ENCODE data around the gene TMEM217. TPM values are rescaled to one million over a fixed set of nuclear protein-coding genes. Genes with fewer than 3 reads are reported as not detected.

Gene TMEM217
- total and polyA plus RNA-seq, 2 of the 4 experiments (the other 2 are of a cell fraction) = 1.4 to 3.5 TPM

DNA sequence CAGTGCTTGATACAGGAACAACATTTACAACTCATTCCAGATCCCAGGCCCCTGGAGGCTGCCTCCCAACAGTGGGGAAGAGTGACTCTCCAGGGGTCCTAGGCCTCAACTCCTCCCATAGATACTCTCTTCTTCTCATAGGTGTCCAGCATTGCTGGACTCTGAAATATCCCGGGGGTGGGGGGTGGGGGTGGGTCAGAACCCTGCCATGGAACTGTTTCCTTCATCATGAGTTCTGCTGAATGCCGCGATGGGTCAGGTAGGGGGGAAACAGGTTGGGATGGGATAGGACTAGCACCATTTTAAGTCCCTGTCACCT lies 83.8 kb downstream of the TMEM217 start:
- no peak overlapping the region for H2AFZ ChIP-seq (replicated peaks; ENCODE audit: low read length, poor library complexity)
- H4K20me1 ChIP-seq (ENCODE audit: insufficient read depth, low read length) = peaks cover 43% of the 10 kb centered on the region
- H2BK20ac ChIP-seq (ENCODE audit: low read depth, low read length) = no peak overlapping the region
- no peak for TF ChIP-seq MXI1 (IDR thresholded peaks at IDR 0.05; ENCODE audit: borderline replicate concordance, low read depth, low read length)
- no peak for TF ChIP-seq POLR2A (IDR thresholded peaks at IDR 0.05; ENCODE audit: low read depth, low read length)
- no peak for TF ChIP-seq RFX5 (IDR thresholded peaks at IDR 0.05; ENCODE audit: low read depth, low read length)
- TF ChIP-seq BHLHE40 (IDR thresholded peaks at IDR 0.05; ENCODE audit: low read depth, low read length) = no peak
- TF ChIP-seq, protein P1, sequence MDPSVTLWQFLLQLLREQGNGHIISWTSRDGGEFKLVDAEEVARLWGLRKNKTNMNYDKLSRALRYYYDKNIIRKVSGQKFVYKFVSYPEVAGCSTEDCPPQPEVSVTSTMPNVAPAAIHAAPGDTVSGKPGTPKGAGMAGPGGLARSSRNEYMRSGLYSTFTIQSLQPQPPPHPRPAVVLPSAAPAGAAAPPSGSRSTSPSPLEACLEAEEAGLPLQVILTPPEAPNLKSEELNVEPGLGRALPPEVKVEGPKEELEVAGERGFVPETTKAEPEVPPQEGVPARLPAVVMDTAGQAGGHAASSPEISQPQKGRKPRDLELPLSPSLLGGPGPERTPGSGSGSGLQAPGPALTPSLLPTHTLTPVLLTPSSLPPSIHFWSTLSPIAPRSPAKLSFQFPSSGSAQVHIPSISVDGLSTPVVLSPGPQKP (IDR thresholded peaks at IDR 0.05; ENCODE audit: borderline replicate concordance, low read depth, low read length) = no peak
- TF ChIP-seq MAFK (IDR thresholded peaks at IDR 0.05; ENCODE audit: low read depth, low read length) = no peak
- no peak for TF ChIP-seq FOS (IDR thresholded peaks at IDR 0.05; ENCODE audit: low read depth, low read length)
- TF ChIP-seq CHD1 (IDR thresholded peaks at IDR 0.05; ENCODE audit: low read depth, low read length) = no peak
- no peak for TF ChIP-seq RCOR1 (IDR thresholded peaks at IDR 0.05; ENCODE audit: insufficient replicate concordance, low read length)
- TF ChIP-seq SMC3 (IDR thresholded peaks at IDR 0.05; ENCODE audit: low read depth, low read length) = no peak
- TF ChIP-seq CEBPB (IDR thresholded peaks at IDR 0.05; ENCODE audit: low read depth, low read length) = no peak
- TF ChIP-seq, protein P2, sequence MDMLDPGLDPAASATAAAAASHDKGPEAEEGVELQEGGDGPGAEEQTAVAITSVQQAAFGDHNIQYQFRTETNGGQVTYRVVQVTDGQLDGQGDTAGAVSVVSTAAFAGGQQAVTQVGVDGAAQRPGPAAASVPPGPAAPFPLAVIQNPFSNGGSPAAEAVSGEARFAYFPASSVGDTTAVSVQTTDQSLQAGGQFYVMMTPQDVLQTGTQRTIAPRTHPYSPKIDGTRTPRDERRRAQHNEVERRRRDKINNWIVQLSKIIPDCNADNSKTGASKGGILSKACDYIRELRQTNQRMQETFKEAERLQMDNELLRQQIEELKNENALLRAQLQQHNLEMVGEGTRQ (IDR thresholded peaks at IDR 0.05; ENCODE audit: low read depth, low read length) = no peak
- TF ChIP-seq NFE2L2 (IDR thresholded peaks at IDR 0.05; ENCODE audit: low read depth, low read length) = no peak
- TF ChIP-seq, protein P3, sequence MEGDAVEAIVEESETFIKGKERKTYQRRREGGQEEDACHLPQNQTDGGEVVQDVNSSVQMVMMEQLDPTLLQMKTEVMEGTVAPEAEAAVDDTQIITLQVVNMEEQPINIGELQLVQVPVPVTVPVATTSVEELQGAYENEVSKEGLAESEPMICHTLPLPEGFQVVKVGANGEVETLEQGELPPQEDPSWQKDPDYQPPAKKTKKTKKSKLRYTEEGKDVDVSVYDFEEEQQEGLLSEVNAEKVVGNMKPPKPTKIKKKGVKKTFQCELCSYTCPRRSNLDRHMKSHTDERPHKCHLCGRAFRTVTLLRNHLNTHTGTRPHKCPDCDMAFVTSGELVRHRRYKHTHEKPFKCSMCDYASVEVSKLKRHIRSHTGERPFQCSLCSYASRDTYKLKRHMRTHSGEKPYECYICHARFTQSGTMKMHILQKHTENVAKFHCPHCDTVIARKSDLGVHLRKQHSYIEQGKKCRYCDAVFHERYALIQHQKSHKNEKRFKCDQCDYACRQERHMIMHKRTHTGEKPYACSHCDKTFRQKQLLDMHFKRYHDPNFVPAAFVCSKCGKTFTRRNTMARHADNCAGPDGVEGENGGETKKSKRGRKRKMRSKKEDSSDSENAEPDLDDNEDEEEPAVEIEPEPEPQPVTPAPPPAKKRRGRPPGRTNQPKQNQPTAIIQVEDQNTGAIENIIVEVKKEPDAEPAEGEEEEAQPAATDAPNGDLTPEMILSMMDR (conservative IDR thresholded peaks at IDR 0.05; ENCODE audit: low read depth, low read length) = no peak
- no peak for TF ChIP-seq MAZ (IDR thresholded peaks at IDR 0.05; ENCODE audit: borderline replicate concordance, low read depth, low read length)
- no peak overlapping the region for H2AK9ac ChIP-seq (replicated peaks; ENCODE audit: low read depth, low read length, poor library complexity)
- no peak overlapping the region for H2BK120ac ChIP-seq (ENCODE audit: low read depth, low read length)
- H2BK15ac ChIP-seq (ENCODE audit: low read depth, low read length) = no peak overlapping the region
- no peak overlapping the region for H3K18ac ChIP-seq (ENCODE audit: low read depth, low read length)
- POLR2A ChIA-PET (ENCODE audit: unreplicated experiment) = no interaction called here
- H4K5ac ChIP-seq (ENCODE audit: low read depth, low read length) = no peak overlapping the region
- BruUV-seq (replicated peaks) = no TSS peak
- H3K4me1 ChIP-seq (ENCODE audit: control insufficient read depth, insufficient read depth, low read length) = peaks cover 4% of the 10 kb centered on the region; the same call in 1 of the 2 replicates
- H3K9ac ChIP-seq (ENCODE audit: low read depth, low read length) = no peak overlapping the region
- H3K14ac ChIP-seq (replicated peaks; ENCODE audit: low read depth, low read length) = no peak overlapping the region
- dilution Hi-C loops (cut with HindIII; ENCODE audit: low sequenced_read_pairs, unreplicated experiment) (no loop called here), in situ Hi-C loops (cut with MboI; ENCODE audit: low sequenced_read_pairs) (loop anchor here (5.0 kb wide), 1 partner anchor 122 kb away; no protein-coding TSS in a partner anchor), intact Hi-C loops (cut with micrococcal nuclease) (no loop called here)
- H3K23ac ChIP-seq (ENCODE audit: low read depth, low read length) = no peak overlapping the region
- no peak overlapping the region for H4K8ac ChIP-seq (ENCODE audit: low read depth in 2 of 2, low read length in 2 of 2)
- H3K4me3 ChIP-seq (ENCODE audit: insufficient read depth, low read depth, low read length) = no peak overlapping the region
- no CpG with 5 or more reads among the region's 3 CpGs for WGBS, 2 experiments (ENCODE audit: extremely low coverage in 2 of 2, insufficient read length in 1 of 2)
- H3K36me3 ChIP-seq (ENCODE audit: control insufficient read depth, insufficient read depth, low read length) = peaks cover 37% of the 10 kb centered on the region
- H3K27ac ChIP-seq (ENCODE audit: insufficient read depth, low read length) = no peak overlapping the region
- ATAC-seq (ENCODE audit: low read depth) (no peak), DNase-seq (no peak)
- no peaks in the 10 kb centered on the region for H3K27me3 ChIP-seq (ENCODE audit: control insufficient read depth, insufficient read depth, low read length)
- no peak overlapping the region; the same call in 1 of the 2 replicates for H3K4me2 ChIP-seq (ENCODE audit: low read depth, low read length)
- H3K9me1 ChIP-seq (ENCODE audit: insufficient read depth, low read length) = no peaks in the 10 kb centered on the region
- H2AK5ac ChIP-seq (ENCODE audit: low read depth, low read length) = no peak overlapping the region
- no peak overlapping the region for H3K56ac ChIP-seq (ENCODE audit: extremely low read depth, insufficient read depth, low read length)
- H3K79me1 ChIP-seq (ENCODE audit: low read depth in 1 of 2, low read length in 2 of 2) = peaks cover 16 to 35% of the 10 kb centered on the region in 2 experiments
- H4K91ac ChIP-seq (ENCODE audit: insufficient read depth, low read depth, low read length) = no peak overlapping the region
- CTCF ChIA-PET = interaction anchor here (4.0 kb wide), 1 partner anchor 123 kb away, joined by 20 read pairs; no protein-coding TSS in a partner anchor
- H2BK5ac ChIP-seq (ENCODE audit: low read depth, low read length, poor library complexity, severe bottlenecking) = no peak overlapping the region
- no peaks in the 10 kb centered on the region for H3K9me3 ChIP-seq (ENCODE audit: control insufficient read depth, insufficient read depth, low read length)
- H3K4ac ChIP-seq (ENCODE audit: low read depth, low read length) = no peak overlapping the region

All from IMR-90 (cell line).